ENCODE measurements around the gene SYNDIG1L.
A peak's percentile ranks its signal among the peaks of the same experiment; 100 is the strongest.
"Not testable (repeated sequence)": the region's sequence is repeated elsewhere in the genome, so short reads cannot be mapped to it uniquely, and the experiment has no call there.

The SYNDIG1L gene

GRCh38 chr14:74402401-74403251 is 23.4 kb downstream of the SYNDIG1L start:
- DNase-seq: no peak

DNA sequence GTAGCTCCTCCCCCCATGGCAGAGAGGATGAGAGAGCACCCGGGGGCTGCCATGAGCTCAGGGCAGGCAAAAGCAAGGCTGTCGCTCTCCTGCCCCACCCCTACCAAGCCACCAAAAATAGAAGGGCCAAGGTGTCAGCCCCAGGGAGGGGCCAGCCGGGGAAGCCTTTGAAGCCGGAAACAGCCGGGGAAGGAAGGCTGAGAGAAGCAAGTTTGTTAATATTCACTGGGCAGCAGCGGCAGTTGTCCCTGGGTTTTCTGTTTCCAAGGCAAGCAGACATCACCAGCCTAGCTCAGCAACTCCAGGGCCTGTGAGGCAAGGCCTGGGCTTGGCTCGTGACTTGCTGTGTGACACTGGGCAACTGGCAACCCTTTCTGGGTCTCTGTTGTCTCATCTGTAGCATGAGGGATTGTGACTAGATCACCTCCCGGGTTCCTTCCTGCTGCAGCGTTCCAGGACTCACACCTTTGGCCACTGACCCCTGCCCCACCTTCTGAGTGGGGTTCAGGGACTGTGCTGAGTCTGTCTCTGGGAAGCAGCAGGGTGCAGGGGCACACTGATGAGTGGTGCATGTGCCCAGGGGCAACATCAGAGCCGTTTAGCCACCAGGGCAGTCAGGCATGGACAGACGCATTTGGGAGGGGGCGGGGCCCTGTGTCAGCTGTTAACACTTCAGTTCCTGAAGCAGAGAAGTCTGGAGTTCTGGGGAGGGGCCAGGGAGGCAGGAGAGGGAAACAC is 24.3 kb downstream of the SYNDIG1L start:
- peak; percentile 87 for DNase-seq

DNA sequence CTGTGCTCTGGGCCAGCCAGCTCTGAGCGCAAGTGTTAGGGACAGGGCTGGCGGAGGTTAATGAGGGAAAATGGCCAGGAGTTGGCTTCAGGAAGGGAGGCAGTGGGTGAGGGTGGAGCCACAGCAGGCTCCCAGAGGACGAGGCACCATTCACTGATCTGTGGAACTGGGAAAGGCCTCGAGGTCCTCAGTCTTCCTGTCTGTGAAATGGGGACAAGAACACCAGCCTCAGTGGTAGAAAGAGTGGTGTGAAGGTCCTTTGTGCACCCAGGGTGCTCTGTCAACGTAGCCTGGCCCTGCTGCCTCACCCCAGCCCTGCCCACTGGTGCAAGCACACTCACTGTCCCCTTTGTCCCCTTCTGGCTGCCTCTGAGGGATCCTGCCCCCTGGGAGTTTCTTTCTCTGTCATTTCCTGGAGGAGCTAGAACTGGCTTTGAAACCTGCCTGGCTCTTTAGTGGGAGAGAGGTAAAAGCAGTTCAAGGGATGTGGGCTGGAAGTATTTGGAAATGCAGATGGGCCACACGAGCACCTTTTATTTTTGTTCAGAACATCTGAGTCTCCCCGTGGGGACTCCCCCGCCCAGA is 25.0 kb downstream of the SYNDIG1L start:
- no peak for DNase-seq

DNA sequence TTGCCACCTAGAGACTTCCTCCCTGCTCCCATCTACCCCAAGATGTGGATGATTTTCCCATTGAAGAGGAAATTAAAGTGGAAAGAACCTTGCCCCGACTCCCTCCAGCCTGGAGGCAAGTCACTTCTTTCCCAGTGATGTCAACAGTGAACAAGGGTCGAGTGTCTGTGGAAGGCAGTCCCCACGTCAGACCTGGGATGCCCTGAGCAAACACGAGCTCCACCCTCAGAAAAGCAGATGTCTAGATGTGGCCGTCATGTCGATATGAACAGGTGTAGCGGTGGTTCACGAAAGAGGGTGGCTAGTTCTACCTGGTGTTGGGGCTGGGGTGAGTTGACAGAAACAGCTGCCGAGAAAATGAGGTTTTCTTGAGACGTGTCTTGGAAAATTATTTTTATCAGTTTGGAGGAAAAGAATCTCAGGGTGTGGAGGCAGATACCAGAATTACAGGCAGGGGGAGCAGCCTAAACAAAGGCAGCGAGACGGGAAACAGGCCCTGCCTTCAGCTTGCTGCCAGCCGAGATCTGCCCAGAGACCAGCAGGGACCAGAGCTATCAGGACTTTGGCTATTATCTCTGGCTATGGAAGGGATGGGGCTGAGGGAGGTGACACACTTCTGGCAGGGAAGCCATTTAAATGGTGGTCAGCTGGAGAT is 25.9 kb downstream of the SYNDIG1L start:
- DNase-seq: peak; percentile 74

DNA sequence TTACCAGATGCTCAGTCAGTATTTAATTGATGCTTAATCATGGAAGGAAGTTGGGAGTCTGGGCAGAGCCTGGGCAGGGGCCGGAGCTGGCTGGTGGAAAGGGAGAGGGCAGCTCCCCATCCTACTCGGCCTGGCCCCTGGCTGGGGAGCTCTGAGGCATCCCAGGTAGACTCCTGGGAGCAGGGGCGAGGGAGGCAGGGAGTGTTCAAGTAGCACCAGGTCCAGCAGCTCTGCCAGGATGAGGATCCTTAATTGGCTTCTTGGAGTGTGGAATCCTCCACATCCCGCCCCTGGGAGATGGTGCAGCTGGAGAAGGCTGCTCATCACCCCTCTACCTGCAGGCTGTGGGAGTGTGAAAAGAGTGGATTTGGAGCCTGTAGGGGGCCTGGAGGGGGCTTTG is 30.9 kb downstream of the SYNDIG1L start:
- DNase-seq: no peak

DNA sequence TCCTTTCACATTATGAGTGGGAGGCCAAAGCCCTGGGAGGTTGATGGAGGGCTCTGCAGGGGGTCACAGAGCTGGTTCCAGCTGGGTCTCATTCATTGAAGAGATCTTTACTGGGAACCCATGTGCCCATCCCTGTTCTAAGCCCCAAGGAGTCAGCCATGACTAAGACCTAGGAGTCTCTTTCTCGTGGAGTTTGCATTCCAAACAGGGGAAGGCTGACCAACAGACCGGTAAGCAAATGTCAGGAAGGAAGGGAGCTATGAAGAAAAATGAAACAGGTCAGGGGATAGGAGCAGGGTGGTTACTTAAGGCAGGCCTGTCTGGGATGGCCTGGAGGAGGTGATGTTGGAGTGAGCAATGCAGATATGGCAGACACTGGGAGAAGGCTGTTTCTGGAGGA is 31.5 kb downstream of the SYNDIG1L start:
- DNase-seq: no peak

- peak; percentile 74 for DNase-seq
Observed at GRCh38 chr14:74392616-74393570, 33.1 kb downstream of the SYNDIG1L start.

DNA sequence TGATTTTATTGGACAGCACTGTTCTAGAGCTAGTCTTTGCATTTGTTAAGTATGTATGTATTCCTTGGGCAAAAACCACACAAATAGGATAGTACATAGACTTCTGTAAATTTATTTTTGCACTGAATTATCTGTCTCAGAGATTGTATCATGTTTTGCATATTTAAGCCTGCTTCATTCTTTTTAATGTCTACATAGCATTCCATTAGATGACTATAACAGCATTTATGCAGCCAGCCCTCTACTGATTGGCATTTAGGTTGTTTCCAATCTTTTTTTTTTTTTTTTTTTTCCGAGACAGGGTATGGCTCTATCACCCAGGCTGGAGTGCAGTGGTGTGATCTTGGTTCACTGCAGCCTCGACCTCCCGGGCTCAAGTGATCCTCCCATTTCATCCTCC is 34.5 kb downstream of the SYNDIG1L start:
- no peak for DNase-seq

GRCh38 chr14:74390505-74390904 is 35.5 kb downstream of the SYNDIG1L start:
- not testable (repeated sequence) for DNase-seq

DNA sequence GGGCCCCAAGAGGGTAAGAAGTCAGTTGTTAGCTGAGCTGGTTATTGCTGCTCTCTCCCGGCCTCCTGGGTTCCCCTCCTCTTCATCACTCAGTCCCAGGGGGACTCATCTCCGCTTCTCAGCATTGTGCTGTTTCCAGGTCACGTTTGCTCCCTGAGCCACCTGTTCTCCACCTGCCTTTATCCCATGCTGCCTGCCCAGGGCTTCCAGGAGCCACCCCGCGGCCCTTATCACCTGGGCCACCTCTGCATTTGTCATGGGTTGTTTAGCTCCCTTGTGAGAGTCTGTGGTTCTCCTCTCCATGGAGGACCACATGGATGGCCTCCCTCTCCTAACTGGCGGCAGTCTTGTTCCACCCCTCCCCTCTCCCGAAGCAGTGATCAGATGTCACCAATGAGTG is 36.0 kb downstream of the SYNDIG1L start:
- DNase-seq: peak; percentile 30

- DNase-seq: no peak
Observed at GRCh38 chr14:74382231-74382630, 43.8 kb downstream of the SYNDIG1L start.

DNA sequence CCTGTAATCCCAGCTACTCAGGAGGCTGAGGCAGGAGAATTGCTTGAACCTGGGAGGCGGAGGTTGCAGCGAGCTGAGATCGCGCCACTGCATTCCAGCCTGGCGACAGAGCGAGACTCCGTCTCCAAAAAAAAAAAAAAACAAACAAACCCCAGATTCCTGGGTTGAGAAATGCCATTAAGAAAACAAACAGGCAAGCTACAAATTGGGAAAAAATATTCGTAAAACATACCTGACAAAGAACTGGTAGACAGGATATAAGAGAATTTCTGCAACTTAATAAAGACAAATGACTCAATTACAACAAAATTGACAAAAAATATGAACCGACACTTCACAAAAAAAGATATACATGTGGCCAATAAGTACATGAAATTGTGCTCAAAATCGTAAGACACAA is 44.4 kb downstream of the SYNDIG1L start:
- DNase-seq: not testable (repeated sequence)

- DNase-seq: no peak
Observed at GRCh38 chr14:74380845-74381244, 45.2 kb downstream of the SYNDIG1L start.

DNA sequence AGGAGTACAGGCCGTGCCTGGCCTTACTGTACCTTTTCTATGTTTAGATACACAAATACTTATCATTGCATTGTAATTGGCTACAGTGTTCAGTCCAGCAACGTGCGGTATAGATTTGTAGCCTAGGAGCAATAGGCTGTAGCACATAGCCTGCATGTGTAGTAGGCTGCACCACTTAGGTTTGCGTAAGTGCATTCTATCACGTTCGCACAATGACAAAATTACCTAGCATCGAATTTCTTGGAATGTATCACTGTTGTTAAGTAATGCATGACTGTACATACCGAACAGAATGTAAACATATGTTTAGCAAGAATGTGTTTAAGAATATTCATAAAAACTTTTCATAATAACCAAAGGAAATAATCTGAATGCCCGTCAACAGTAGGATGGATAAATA is 45.8 kb downstream of the SYNDIG1L start:
- no peak for DNase-seq

DNA sequence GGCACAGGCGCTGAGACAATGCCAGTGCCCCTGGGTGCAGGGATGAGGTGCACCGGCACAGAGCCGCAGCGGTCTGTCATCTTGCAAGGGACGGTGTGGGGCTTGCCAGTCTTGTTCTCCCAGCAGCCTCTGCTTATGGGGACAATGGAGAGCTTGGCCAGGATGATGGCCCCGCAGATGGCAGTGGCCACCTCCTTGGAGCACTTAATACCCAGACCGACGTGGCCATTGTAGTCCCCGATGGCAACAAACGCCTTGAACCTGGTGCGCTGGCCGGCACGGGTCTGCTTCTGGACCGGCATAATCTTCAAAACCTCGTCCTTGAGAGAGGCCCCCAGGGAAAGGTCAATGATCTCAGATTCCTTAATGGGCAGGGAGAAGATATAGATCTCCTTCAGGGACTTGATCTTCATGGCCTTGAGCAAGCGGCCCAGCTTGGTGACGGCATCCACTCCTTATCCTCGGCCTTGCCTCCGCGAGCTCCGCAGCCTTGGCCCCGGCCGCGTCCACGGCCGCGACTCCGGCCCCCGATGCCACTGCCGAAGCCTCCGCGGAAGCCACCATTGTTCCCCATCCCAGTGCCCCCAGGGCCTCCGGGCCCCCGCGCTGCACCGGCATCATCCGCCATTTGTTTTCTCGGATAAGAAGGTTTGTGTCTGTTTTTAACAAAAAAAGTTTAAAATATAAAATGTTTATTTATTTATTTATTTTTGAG is 47.9 kb downstream of the SYNDIG1L start:
- DNase-seq: no peak

GRCh38 chr14:74368441-74368840 is 57.6 kb downstream of the SYNDIG1L start:
- DNase-seq: peak; percentile 31

GRCh38 chr14:74368026-74368425 is 58.0 kb downstream of the SYNDIG1L start:
- peak; percentile 9 for DNase-seq

DNA sequence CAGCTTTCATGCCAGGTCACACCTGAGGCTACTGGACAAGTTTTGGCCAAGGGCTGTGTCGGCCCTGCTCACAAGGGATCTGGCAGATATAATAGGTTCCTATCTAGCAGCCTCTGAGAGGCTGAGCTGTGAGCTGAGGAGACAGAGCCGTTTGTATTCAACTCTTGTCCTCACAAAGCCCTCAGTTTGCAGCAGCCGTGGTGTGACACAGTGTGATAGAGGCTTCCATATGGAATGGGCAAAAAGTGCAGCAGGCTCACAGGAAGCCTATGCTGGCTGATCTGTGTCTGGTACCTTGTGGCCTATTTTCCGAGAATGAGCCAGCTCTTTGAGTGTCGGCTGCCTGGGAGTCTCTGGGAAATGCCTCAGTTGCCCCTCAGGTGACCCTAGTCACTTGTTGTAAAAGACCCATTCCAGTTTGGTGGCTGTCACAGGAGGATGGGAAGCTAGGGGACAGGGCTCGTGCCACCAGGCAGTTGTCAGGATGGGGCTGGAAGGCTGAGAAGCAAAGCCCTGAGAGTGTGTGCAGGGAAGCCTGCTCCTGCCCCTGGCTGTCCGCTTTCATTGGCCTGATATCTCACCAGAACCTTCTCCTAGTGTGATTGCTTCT is 61.6 kb downstream of the SYNDIG1L start:
- no peak for DNase-seq

GRCh38 chr14:74362361-74362915 is 63.6 kb downstream of the SYNDIG1L start:
- peak; percentile 90 for DNase-seq

DNA sequence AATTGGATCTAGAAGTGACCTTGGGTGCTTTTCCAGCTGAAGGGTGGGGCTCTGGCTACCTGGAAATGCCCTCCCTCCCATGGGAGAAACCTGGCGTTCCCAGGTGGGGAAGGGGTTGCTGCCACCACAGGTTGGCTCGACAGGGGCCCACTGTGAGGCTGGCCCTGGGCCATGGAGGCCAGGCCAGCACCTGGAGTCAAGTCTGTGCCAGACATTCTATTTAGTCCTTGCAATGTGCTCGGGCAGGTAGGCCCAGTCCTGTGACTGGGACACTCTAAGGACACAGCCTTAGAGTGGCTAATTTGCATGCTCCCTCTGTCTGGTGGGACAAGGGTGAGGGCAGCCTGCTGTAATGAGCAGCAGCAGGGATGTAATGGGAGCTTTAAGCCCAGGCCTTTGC is 65.8 kb downstream of the SYNDIG1L start:
- no peak for DNase-seq

Measured in islet precursor cell (in vitro differentiated cells).